Hepatocyte (in vitro differentiated cells): ENCODE data around the gene NFIA. TPM values are rescaled to one million over a fixed set of nuclear protein-coding genes. Genes with fewer than 3 reads are reported as not detected.

Experiments used
- DNase-seq: peaks from one replicate; pipeline ENCODE4 v3.0.0-alpha.2; 2016; ENCODE audit warnings: low spot score
- H2AFZ ChIP-seq: fragments of 200-600 bp; sonication (generic); 2 replicates; pipeline ENCODE4 v1.6.0; 2016; ENCODE audit warnings: antibody characterized with exemption, mild to moderate bottlenecking
- H3K27ac ChIP-seq: fragments of 200-600 bp; sonication (generic); 2 replicates; pipeline ENCODE4 v1.5.1; 2016; ENCODE audit warnings: mild to moderate bottlenecking
- H3K27me3 ChIP-seq: fragments of 200-600 bp; sonication (generic); 2 replicates; pipeline ENCODE4 v1.6.1; 2016
- H3K36me3 ChIP-seq: fragments of 200-600 bp; sonication (generic); replicated peaks from 2 replicates; pipeline ENCODE4 v1.5.1; 2016; ENCODE audit warnings: low read depth; ENCODE audit not compliant: insufficient read depth
- H3K4me1 ChIP-seq: fragments of 200-600 bp; sonication (generic); 2 replicates; pipeline ENCODE4 v1.5.1; 2016; ENCODE audit warnings: mild to moderate bottlenecking, moderate library complexity; ENCODE audit not compliant: insufficient read depth
- H3K4me2 ChIP-seq: fragments of 200-600 bp; sonication (generic); 2 replicates; pipeline ENCODE4 v1.6.0; 2016
- H3K4me3 ChIP-seq: fragments of 200-600 bp; sonication (generic); 2 replicates; pipeline ENCODE4 v1.5.1; 2016; ENCODE audit warnings: mild to moderate bottlenecking
- H3K79me2 ChIP-seq: fragments of 200-600 bp; sonication (generic); 2 replicates; pipeline ENCODE4 v1.6.0; 2017; ENCODE audit warnings: mild to moderate bottlenecking
- H3K9me2 ChIP-seq: fragments of 200-600 bp; sonication (generic); replicated peaks from 2 replicates; pipeline ENCODE4 v1.6.0; 2017; ENCODE audit warnings: mild to moderate bottlenecking; ENCODE audit not compliant: insufficient read depth
- H3K9me3 ChIP-seq: fragments of 200-600 bp; sonication (generic); 2 replicates; pipeline ENCODE4 v1.5.1; 2016; ENCODE audit warnings: low read depth, mild to moderate bottlenecking
- H4K20me1 ChIP-seq: fragments of 200-600 bp; sonication (generic); 2 replicates; pipeline ENCODE4 v1.6.0; 2016; ENCODE audit warnings: mild to moderate bottlenecking; ENCODE audit not compliant: insufficient read depth, poor library complexity, severe bottlenecking
- CTCF ChIP-seq: fragments of 200-600 bp; sonication (generic); IDR thresholded peaks from 2 replicates; pipeline ENCODE4 v1.5.1; 2016; ENCODE audit warnings: antibody characterized with exemption, mild to moderate bottlenecking; ENCODE audit not compliant: poor library complexity
- EZH2 ChIP-seq: fragments of 200-600 bp; sonication (generic); IDR thresholded peaks from 2 replicates; pipeline ENCODE4 v1.6.1; 2016; ENCODE audit warnings: antibody characterized with exemption, mild to moderate bottlenecking, borderline replicate concordance
- EZH2phosphoT487 ChIP-seq: fragments of 200-600 bp; sonication (generic); IDR thresholded peaks from one replicate; pipeline ENCODE4 v1.6.1; 2018; ENCODE audit warnings: antibody characterized with exemption, mild to moderate bottlenecking, low read depth, moderate library complexity; ENCODE audit not compliant: unreplicated experiment, severe bottlenecking
- WGBS: methylation state at CpG from one replicate; pipeline ENCODE4 v1.1.6; 2016; ENCODE audit warnings: low lambda C conversion rate; ENCODE audit errors: missing lambda C conversion rate; 5-methylcytosine and 5-hydroxymethylcytosine counted together
- polyA plus RNA-seq: library from polyadenylated mRNA; unstranded; fragments of >200 nt; fragmentation: Nextera tagmentation; extraction: Ambion mirVana; gene quantifications from 2 replicates; pipeline ENCODE4 v1.2.1, GENCODE V29; 2016
- total RNA-seq: library from RNA; depleted of rRNA; stranded (reverse); fragments of >200 nt; gene quantifications from 2 replicates; pipeline ENCODE4 v1.2.3, GENCODE V29; 2014

NFIA gene
- total and polyA plus RNA-seq, 2 experiments from 2014 or later, result 15.1 to 18.2 TPM

GRCh38 chr1:61237659-61238358 is 155.4 kb downstream of the NFIA start:
- Histone ChIP-seq H3K4me1 (no peaks in the 10 kb centered on the region), H3K79me2 (peaks cover 5% of the 10 kb centered on the region), H3K4me3 (no peak overlapping the region), H3K36me3 (no peaks in the 10 kb centered on the region), H3K27ac (no peak overlapping the region), H2AFZ (no peak overlapping the region), H3K27me3 (no peaks in the 10 kb centered on the region), H4K20me1 (no peaks in the 10 kb centered on the region), H3K9me3 (no peaks in the 10 kb centered on the region), H3K9me2 (no peaks in the 10 kb centered on the region), H3K4me2 (no peak overlapping the region)
- TF ChIP-seq EZH2, result no peak
- TF ChIP-seq EZH2phosphoT487, result no peak
- TF ChIP-seq CTCF, result no peak
- no peak for DNase-seq
- 90% methylated on average over 3 of the region's 3 CpGs for WGBS

GRCh38 chr1:61238359-61238665 is 156.0 kb downstream of the NFIA start:
- Histone ChIP-seq H3K9me2 (no peaks in the 10 kb centered on the region), H3K4me3 (no peak overlapping the region), H3K27me3 (no peaks in the 10 kb centered on the region), H3K27ac (no peak overlapping the region), H3K9me3 (no peaks in the 10 kb centered on the region), H4K20me1 (no peaks in the 10 kb centered on the region), H3K79me2 (peaks cover 5% of the 10 kb centered on the region), H3K4me1 (no peaks in the 10 kb centered on the region), H2AFZ (no peak overlapping the region), H3K36me3 (no peaks in the 10 kb centered on the region), H3K4me2 (no peak overlapping the region)
- DNase-seq, result no peak
- WGBS, result 84% methylated on average over 5 of the region's 5 CpGs
- no peak for TF ChIP-seq CTCF
- TF ChIP-seq EZH2, result no peak
- no peak for TF ChIP-seq EZH2phosphoT487

- H3K4me2 ChIP-seq, result no peak overlapping the region
Observed at GRCh38 chr1:61240878-61241277, 158.5 kb downstream of the NFIA start.

More at GRCh38 chr1:61240878-61241277, 158.5 kb downstream of the NFIA start:
- Histone ChIP-seq H4K20me1 (no peaks in the 10 kb centered on the region), H3K36me3 (no peaks in the 10 kb centered on the region), H3K27me3 (no peaks in the 10 kb centered on the region), H3K4me3 (no peak overlapping the region), H3K9me3 (no peaks in the 10 kb centered on the region), H3K9me2 (no peaks in the 10 kb centered on the region), H3K4me1 (peaks cover 5% of the 10 kb centered on the region), H2AFZ (no peak overlapping the region), H3K27ac (peak overlapping the region; percentile 44), H3K79me2 (peaks cover 6% of the 10 kb centered on the region)
- 78% methylated on average over 3 of the region's 3 CpGs for WGBS
- no peak for TF ChIP-seq CTCF
- no peak for TF ChIP-seq EZH2phosphoT487
- no peak for TF ChIP-seq EZH2
- DNase-seq, result no peak
